MCF 10A (cell line): Measurements from ENCODE around the gene CDK4. TPM values are rescaled to one million over a fixed set of nuclear protein-coding genes. Genes with fewer than 3 reads are reported as not detected.

ENCODE experiments used
- Bru-seq: library from RNA; stranded (reverse); fragments of 400-500 nt; gene quantifications from one replicate; lab custom pipeline; 2021; lab: Mats Ljungman, UMichigan
- BruChase-seq, 2 experiments: library from RNA; stranded (reverse); fragments of 400-500 nt; gene quantifications; one replicate each; lab custom pipeline; 2021; lab: Mats Ljungman, UMichigan
- BruUV-seq: library from RNA; stranded (reverse); fragments of 400-500 nt; replicated peaks from 2 replicates; lab custom pipeline; 2021; lab: Mats Ljungman, UMichigan
- CTCF ChIA-PET: fragments of 300-600 bp; sonication (Branson Sonifier 250); formaldehyde crosslinking; extraction: SDS; loops from one replicate; lab custom pipeline; 2021; ENCODE audit warnings: antibody characterized with exemption, inconsistent platforms; lab: Yijun Ruan, JAX
- POLR2A ChIA-PET: fragments of 300-600, 350-650 bp; sonication (Branson Sonifier 250); formaldehyde crosslinking; extraction: SDS; loops from one replicate; lab custom pipeline; 2020; ENCODE audit warnings: antibody characterized with exemption, inconsistent platforms; lab: Yijun Ruan, JAX
- DNase-seq: peaks from one replicate; pipeline ENCODE4 v3.0.0-alpha.2; 2018; ENCODE audit not compliant: unreplicated experiment
- H3K27ac Mint-ChIP-seq: one replicate; pipeline ENCODE4 v1.8.0; 2022; ENCODE audit warnings: mild to moderate bottlenecking, low read depth, mixed read lengths; ENCODE audit not compliant: unreplicated experiment
- H3K27me3 Mint-ChIP-seq: one replicate; pipeline ENCODE4 v1.8.0; 2022; ENCODE audit warnings: mixed read lengths; ENCODE audit not compliant: insufficient read depth, unreplicated experiment
- H3K36me3 Mint-ChIP-seq: one replicate; pipeline ENCODE4 v1.8.0; 2022; ENCODE audit warnings: mild to moderate bottlenecking, moderate library complexity, mixed read lengths; ENCODE audit not compliant: insufficient read depth, unreplicated experiment
- H3K4me1 Mint-ChIP-seq: one replicate; pipeline ENCODE4 v1.8.0; 2022; ENCODE audit warnings: mixed read lengths; ENCODE audit not compliant: insufficient read depth, unreplicated experiment
- H3K4me3 Mint-ChIP-seq: one replicate; pipeline ENCODE4 v1.8.0; 2022; ENCODE audit warnings: mild to moderate bottlenecking, moderate library complexity, mixed read lengths; ENCODE audit not compliant: unreplicated experiment
- H3K9me3 Mint-ChIP-seq: one replicate; pipeline ENCODE4 v1.8.0; 2022; ENCODE audit warnings: mixed read lengths; ENCODE audit not compliant: unreplicated experiment
- intact Hi-C: fragments of 100-400 bp; cut with micrococcal nuclease; formaldehyde crosslinking; loops from 2 replicates; pipeline ENCODE4 v1.14.1; 2022
- long read RNA-seq: library from polyadenylated mRNA; stranded (forward); transcript quantifications from one replicate; pipeline ENCODE4 v2.0.0, GENCODE V29; 2022
- total RNA-seq: library from RNA; stranded (reverse); gene quantifications from 2 replicates; pipeline ENCODE4 v1.2.3, GENCODE V29; 2022
- TF ChIP-seq, protein P1 (sequence below): fragments of 200-600 bp; IDR thresholded peaks from one replicate; pipeline ENCODE4 v1.8.0; 2022; ENCODE audit warnings: antibody characterized with exemption, mild to moderate bottlenecking; ENCODE audit not compliant: unreplicated experiment

Gene CDK4
- total RNA-seq: 117 and 123 TPM in 2 replicates
- percentile 91 among the genes with signal in this experiment for Bru-seq, nascent RNA
- percentile 97 among the genes with signal in this experiment for BruChase-seq, experiment 1, labeled RNA remaining after a 6-hour chase
- percentile 92 among the genes with signal in this experiment for BruChase-seq, experiment 2, labeled RNA remaining after a 2-hour chase
- long read RNA-seq, transcript CDK4-201 (8 exons, 2,076 nt): major isoform, 282 of 303 reads
- long read RNA-seq, partial matches to known transcripts: 3 of 303 reads
- long read RNA-seq, other reads (novel, unspliced or antisense): 17 of 303 reads

GRCh38 chr12:57751788-57752667 lies at the start of gene CDK4:
TSS of gene CDK4 (minus strand) at chr12:57752310. CDS start at chr12:57751717, 593 bp downstream.
- H3K4me3 Mint-ChIP-seq: peak within 1 kb of the TSS; percentile 92
- H3K4me1 Mint-ChIP-seq: peaks cover 40% of the 10 kb centered on the region
- intact Hi-C loops: no loop called here
- TF ChIP-seq, protein P1, sequence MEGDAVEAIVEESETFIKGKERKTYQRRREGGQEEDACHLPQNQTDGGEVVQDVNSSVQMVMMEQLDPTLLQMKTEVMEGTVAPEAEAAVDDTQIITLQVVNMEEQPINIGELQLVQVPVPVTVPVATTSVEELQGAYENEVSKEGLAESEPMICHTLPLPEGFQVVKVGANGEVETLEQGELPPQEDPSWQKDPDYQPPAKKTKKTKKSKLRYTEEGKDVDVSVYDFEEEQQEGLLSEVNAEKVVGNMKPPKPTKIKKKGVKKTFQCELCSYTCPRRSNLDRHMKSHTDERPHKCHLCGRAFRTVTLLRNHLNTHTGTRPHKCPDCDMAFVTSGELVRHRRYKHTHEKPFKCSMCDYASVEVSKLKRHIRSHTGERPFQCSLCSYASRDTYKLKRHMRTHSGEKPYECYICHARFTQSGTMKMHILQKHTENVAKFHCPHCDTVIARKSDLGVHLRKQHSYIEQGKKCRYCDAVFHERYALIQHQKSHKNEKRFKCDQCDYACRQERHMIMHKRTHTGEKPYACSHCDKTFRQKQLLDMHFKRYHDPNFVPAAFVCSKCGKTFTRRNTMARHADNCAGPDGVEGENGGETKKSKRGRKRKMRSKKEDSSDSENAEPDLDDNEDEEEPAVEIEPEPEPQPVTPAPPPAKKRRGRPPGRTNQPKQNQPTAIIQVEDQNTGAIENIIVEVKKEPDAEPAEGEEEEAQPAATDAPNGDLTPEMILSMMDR: no peak
- TSS peak; percentile 73 for BruUV-seq
- peak; percentile 99 for DNase-seq
- H3K27me3 Mint-ChIP-seq: no peaks in the 10 kb centered on the region
- H3K9me3 Mint-ChIP-seq: no peaks in the 10 kb centered on the region
- ChIA-PET CTCF (interaction anchor here (0.6 to 1.2 kb wide), 4 partner anchors 8 to 564 kb away, joined by 3 to 5 read pairs (median 4); no protein-coding TSS in a partner anchor), POLR2A (interaction anchor here (0.6 to 1.2 kb wide), 10 partner anchors 8 to 262 kb away, joined by 3 to 12 read pairs (median 4); partner anchors contain the start of genes CYP27B1, DDIT3, EEF1AKMT3 and METTL1)
- peak within 1 kb of the TSS; percentile 93 for H3K27ac Mint-ChIP-seq
- H3K36me3 Mint-ChIP-seq: peaks cover 51% of the 10 kb centered on the region

DNA sequence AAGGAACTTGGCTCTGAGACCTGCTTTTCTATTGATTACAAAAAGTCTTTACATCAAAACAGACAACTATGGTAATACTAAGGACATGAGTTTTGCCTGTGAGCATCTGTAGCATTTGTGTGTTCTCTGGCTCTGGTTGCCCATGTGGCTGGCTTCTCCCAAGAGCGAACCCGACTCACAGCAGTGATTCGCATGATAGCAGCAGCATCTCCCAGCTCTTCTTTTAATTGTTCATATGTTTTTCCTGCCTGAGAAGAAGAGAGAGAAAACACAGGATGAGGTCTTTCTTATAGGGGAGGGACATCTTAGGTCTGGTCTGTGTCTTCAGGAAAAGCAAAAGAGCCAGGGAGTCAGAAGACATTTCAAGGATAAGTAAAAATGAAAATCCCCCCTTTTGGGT lies 48.9 kb upstream of the CDK4 start:
- Mint-ChIP-seq H3K9me3 (no peaks in the 10 kb centered on the region), H3K36me3 (peaks cover 44% of the 10 kb centered on the region), H3K27me3 (no peaks in the 10 kb centered on the region), H3K4me3 (no peak overlapping the region), H3K4me1 (no peaks in the 10 kb centered on the region), H3K27ac (no peak overlapping the region)
- TF ChIP-seq, protein P1: no peak
- CTCF ChIA-PET: interaction anchor here (0.6 to 4.0 kb wide), 9 partner anchors 17 to 1203 kb away, joined by 3 to 28 read pairs (median 5); partner anchors contain the start of genes AVIL and TSFM
- POLR2A ChIA-PET: interaction anchor here (0.8 to 1.1 kb wide), 2 partner anchors 8 to 9 kb away, joined by 3 read pairs; no protein-coding TSS in a partner anchor
- DNase-seq: no peak
- intact Hi-C loops: no loop called here
- no TSS peak for BruUV-seq

DNA sequence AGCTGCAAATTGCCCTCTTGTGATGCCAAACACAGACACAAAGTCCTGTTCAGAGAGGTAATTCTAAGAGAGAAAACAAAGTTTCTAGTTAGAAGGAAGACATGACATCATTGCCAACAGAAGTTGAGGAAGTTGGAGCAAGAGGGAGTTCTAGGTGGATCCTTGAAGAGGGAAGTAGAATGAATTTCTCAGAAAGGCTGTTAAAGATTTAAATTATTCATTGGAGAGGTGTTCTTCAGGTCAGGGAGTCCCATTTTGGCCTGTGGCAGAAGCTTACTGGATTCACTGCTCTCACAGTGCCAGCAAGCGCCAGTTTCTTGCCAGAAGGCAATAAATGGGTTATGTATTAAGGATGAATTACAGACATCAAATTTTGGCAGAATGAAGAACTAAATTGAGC lies 45.8 kb upstream of the CDK4 start:
- no TSS peak for BruUV-seq
- Mint-ChIP-seq H3K27ac (no peak overlapping the region), H3K36me3 (peaks cover 65% of the 10 kb centered on the region), H3K27me3 (no peaks in the 10 kb centered on the region), H3K4me3 (no peak overlapping the region), H3K4me1 (peaks cover 9% of the 10 kb centered on the region), H3K9me3 (no peaks in the 10 kb centered on the region)
- ChIA-PET POLR2A (interaction anchor here (1.1 kb wide), 2 partner anchors 33 to 67 kb away, joined by 3 read pairs; no protein-coding TSS in a partner anchor), CTCF (interaction anchor here (1.2 to 4.4 kb wide), 5 partner anchors 14 to 107 kb away, joined by 3 to 27 read pairs (median 6); partner anchors contain the start of gene TSFM)
- intact Hi-C loops: no loop called here
- TF ChIP-seq, protein P1: no peak
- DNase-seq: no peak
